A549 (cell line): Measurements from ENCODE around the gene MCU.

Source experiments
- MAFK ChIP-seq: fragments of 450-650 bp; IDR thresholded peaks from 2 replicates; pipeline ENCODE4 v1.6.1; 2014; ENCODE audit not compliant: partially characterized antibody
- MAZ ChIP-seq: fragments of 150-350 bp; IDR thresholded peaks from 2 replicates; pipeline ENCODE4 v1.6.1; 2014; ENCODE audit warnings: antibody characterized with exemption, low read depth, low read length, borderline replicate concordance

GRCh38 chr10:72808001-72808400 lies 116.1 kb downstream of the MCU start:
- TF ChIP-seq MAFK (no peak), MAZ (no peak)
